ENCODE results near the gene LIN9.

LIN9 gene

DNA sequence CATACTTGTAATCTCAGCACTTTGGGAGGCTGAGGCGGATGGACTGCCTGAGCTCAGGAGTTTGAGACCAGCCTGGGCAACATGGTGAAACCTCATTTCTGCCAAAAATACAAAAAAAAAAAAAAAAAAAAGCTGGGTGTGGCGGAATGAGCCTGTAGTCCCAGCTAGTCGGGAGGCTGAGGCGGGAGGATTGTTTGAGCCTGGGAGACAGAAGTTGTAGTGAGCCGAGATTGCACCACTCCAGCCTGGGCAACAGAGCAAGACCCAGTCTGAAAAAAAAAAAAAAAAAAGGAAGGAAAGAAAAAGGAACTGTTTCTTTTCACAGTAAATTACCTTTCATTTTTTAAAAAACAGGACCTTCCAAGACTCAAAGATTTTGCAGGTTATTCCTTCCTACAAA is 29.5 kb downstream of the LIN9 start:
- no peak overlapping the region for H3K9ac ChIP-seq (ENCODE audit: low read length)
- no peaks in the 10 kb centered on the region for H3K9me3 ChIP-seq (ENCODE audit: insufficient read depth, low read length)
- no peak overlapping the region for H3K4me3 ChIP-seq (ENCODE audit: insufficient read depth, low read length, poor library complexity, severe bottlenecking)
- H3K79me2 ChIP-seq (ENCODE audit: insufficient read depth, low read length) = no peaks in the 10 kb centered on the region
- no peak for TF ChIP-seq EZH2phosphoT487 (conservative IDR thresholded peaks at IDR 0.05; ENCODE audit: low read length)
- TF ChIP-seq, protein P1, sequence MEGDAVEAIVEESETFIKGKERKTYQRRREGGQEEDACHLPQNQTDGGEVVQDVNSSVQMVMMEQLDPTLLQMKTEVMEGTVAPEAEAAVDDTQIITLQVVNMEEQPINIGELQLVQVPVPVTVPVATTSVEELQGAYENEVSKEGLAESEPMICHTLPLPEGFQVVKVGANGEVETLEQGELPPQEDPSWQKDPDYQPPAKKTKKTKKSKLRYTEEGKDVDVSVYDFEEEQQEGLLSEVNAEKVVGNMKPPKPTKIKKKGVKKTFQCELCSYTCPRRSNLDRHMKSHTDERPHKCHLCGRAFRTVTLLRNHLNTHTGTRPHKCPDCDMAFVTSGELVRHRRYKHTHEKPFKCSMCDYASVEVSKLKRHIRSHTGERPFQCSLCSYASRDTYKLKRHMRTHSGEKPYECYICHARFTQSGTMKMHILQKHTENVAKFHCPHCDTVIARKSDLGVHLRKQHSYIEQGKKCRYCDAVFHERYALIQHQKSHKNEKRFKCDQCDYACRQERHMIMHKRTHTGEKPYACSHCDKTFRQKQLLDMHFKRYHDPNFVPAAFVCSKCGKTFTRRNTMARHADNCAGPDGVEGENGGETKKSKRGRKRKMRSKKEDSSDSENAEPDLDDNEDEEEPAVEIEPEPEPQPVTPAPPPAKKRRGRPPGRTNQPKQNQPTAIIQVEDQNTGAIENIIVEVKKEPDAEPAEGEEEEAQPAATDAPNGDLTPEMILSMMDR (IDR thresholded peaks at IDR 0.05; ENCODE audit: insufficient read depth, low read length, poor library complexity, severe bottlenecking) = no peak
- no peaks in the 10 kb centered on the region for H4K20me1 ChIP-seq (ENCODE audit: low read depth, low read length)
- no peak overlapping the region for H3K4me2 ChIP-seq (ENCODE audit: low read depth, low read length, poor library complexity, severe bottlenecking)
- no peaks in the 10 kb centered on the region for H3K27me3 ChIP-seq (ENCODE audit: low read length)
- peaks cover 3% of the 10 kb centered on the region; the same call in 1 of the 2 replicates for H3F3A ChIP-seq (ENCODE audit: insufficient read depth)
- H3K36me3 ChIP-seq (ENCODE audit: low read length) = peaks cover 21% of the 10 kb centered on the region; the same call in 1 of the 2 replicates
- no peak overlapping the region for H2AFZ ChIP-seq (ENCODE audit: low read depth, low read length, severe bottlenecking)
- H3K27ac ChIP-seq (ENCODE audit: low read depth, low read length) = no peak overlapping the region
- no peaks in the 10 kb centered on the region for H3K9me2 ChIP-seq (replicated peaks; ENCODE audit: insufficient read depth, low read length)

DNA sequence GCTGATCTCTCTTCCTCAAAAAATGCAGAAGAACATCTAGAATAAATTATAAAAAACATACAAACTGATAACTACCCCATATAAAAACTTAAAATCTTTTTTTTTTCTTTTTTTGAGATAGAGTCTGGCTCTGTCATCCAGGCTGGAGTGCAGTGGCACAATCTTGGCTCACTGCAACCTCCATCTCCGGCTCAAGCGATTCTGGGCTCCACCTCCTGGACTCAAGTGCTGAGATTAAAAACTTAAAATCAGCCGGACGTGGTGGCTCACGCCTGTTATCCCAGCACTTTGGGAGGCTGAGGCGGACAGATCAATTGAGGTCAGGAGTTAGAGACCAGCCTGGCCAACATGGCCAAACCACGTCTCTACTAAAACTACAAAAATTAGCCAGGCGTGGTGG is 31.1 kb downstream of the LIN9 start:
- Histone ChIP-seq H3K9me2 (replicated peaks; ENCODE audit: insufficient read depth, low read length) (no peaks in the 10 kb centered on the region), H3K4me3 (ENCODE audit: insufficient read depth, low read length, poor library complexity, severe bottlenecking) (no peak overlapping the region), H3K79me2 (ENCODE audit: insufficient read depth, low read length) (no peaks in the 10 kb centered on the region), H3K9ac (ENCODE audit: low read length) (no peak overlapping the region), H3K4me2 (ENCODE audit: low read depth, low read length, poor library complexity, severe bottlenecking) (no peak overlapping the region), H3F3A (ENCODE audit: insufficient read depth) (peaks cover 3% of the 10 kb centered on the region; the same call in 1 of the 2 replicates), H2AFZ (ENCODE audit: low read depth, low read length, severe bottlenecking) (no peak overlapping the region), H4K20me1 (ENCODE audit: low read depth, low read length) (no peaks in the 10 kb centered on the region), H3K9me3 (ENCODE audit: insufficient read depth, low read length) (no peaks in the 10 kb centered on the region), H3K36me3 (ENCODE audit: low read length) (peaks cover 26% of the 10 kb centered on the region; the same call in 1 of the 2 replicates), H3K27me3 (ENCODE audit: low read length) (no peaks in the 10 kb centered on the region), H3K27ac (ENCODE audit: low read depth, low read length) (no peak overlapping the region)
- TF ChIP-seq, protein P1 (IDR thresholded peaks at IDR 0.05; ENCODE audit: insufficient read depth, low read length, poor library complexity, severe bottlenecking) = no peak
- no peak for TF ChIP-seq EZH2phosphoT487 (conservative IDR thresholded peaks at IDR 0.05; ENCODE audit: low read length)

DNA sequence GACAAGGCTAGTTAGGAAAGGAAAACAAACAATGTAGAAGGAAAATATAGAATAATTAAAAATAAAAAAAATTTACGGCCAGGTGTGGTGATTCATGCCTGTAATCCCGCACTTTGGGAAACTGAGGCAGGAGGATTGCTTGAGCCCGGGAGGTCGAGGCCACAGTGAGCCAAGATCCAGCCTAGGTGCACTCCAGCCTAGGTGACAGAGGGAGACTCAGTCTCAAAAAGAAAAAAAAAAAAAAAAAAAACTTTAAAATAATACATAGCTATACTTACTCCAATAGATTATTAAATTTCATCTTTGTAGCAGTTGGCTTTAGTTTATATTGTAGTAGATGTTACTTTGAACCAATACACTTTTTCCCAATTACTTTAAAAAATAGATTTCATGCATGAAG is 32.0 kb downstream of the LIN9 start:
- no peaks in the 10 kb centered on the region for H3K9me2 ChIP-seq (replicated peaks; ENCODE audit: insufficient read depth, low read length)

More for the DNA sequence above, 32.0 kb downstream of the LIN9 start:
- Histone ChIP-seq H3K4me2 (ENCODE audit: low read depth, low read length, poor library complexity, severe bottlenecking) (no peak overlapping the region), H3K27me3 (ENCODE audit: low read length) (no peaks in the 10 kb centered on the region), H3K9ac (ENCODE audit: low read length) (no peak overlapping the region), H3K79me2 (ENCODE audit: insufficient read depth, low read length) (no peaks in the 10 kb centered on the region), H3F3A (ENCODE audit: insufficient read depth) (peaks cover 3% of the 10 kb centered on the region; the same call in 1 of the 2 replicates), H3K4me3 (ENCODE audit: insufficient read depth, low read length, poor library complexity, severe bottlenecking) (no peak overlapping the region), H3K27ac (ENCODE audit: low read depth, low read length) (no peak overlapping the region), H3K36me3 (ENCODE audit: low read length) (peaks cover 26% of the 10 kb centered on the region; the same call in 1 of the 2 replicates), H3K9me3 (ENCODE audit: insufficient read depth, low read length) (no peaks in the 10 kb centered on the region), H4K20me1 (ENCODE audit: low read depth, low read length) (no peaks in the 10 kb centered on the region), H2AFZ (ENCODE audit: low read depth, low read length, severe bottlenecking) (no peak overlapping the region)
- TF ChIP-seq EZH2phosphoT487 (conservative IDR thresholded peaks at IDR 0.05; ENCODE audit: low read length) = no peak
- TF ChIP-seq, protein P1 (IDR thresholded peaks at IDR 0.05; ENCODE audit: insufficient read depth, low read length, poor library complexity, severe bottlenecking) = no peak

Data from SU-DHL-6 (cell line).